Activated CD4-positive, alpha-beta memory T cell treated with anti-CD3 and anti-CD28 coated beads for 36 hours (primary cell): Measurements from ENCODE around the gene ITM2C. TPM values are rescaled to one million over a fixed set of nuclear protein-coding genes. Genes with fewer than 3 reads are reported as not detected.

ENCODE experiments used
- CTCF ChIA-PET: fragments of 350-600 bp; sonication (Branson Sonifier 250); formaldehyde crosslinking; loops from one replicate; lab custom pipeline; 2021; ENCODE audit warnings: antibody characterized with exemption, inconsistent platforms; lab: Charles Lee
- POLR2A ChIA-PET: fragments of 350-600 bp; sonication (Branson Sonifier 250); formaldehyde crosslinking; loops from one replicate; lab custom pipeline; 2021; ENCODE audit warnings: antibody characterized with exemption; lab: Charles Lee
- DNase-seq: peaks from one replicate; pipeline ENCODE4 v3.0.0-alpha.2; 2020
- H3K27ac Mint-ChIP-seq: one replicate; pipeline ENCODE4 v1.8.0; 2021; ENCODE audit warnings: mixed read lengths
- H3K27me3 Mint-ChIP-seq: one replicate; pipeline ENCODE4 v1.8.0; 2021; ENCODE audit warnings: mixed read lengths
- H3K36me3 Mint-ChIP-seq: one replicate; pipeline ENCODE4 v1.8.0; 2021; ENCODE audit warnings: mixed read lengths
- H3K4me1 Mint-ChIP-seq: one replicate; pipeline ENCODE4 v1.8.0; 2021; ENCODE audit warnings: low read depth, mixed read lengths
- H3K4me3 Mint-ChIP-seq: one replicate; pipeline ENCODE4 v1.8.0; 2021; ENCODE audit warnings: mild to moderate bottlenecking, mixed read lengths
- H3K9me3 Mint-ChIP-seq: one replicate; pipeline ENCODE4 v1.8.0; 2021; ENCODE audit warnings: mixed read lengths
- intact Hi-C: fragments of 100-400 bp; cut with micrococcal nuclease; formaldehyde crosslinking; loops from one replicate; pipeline ENCODE4 v1.15.1; 2023
- total RNA-seq, 2 experiments: library from RNA; stranded (reverse); gene quantifications; one replicate each; pipeline ENCODE4 v1.2.3, GENCODE V29; 2021

Gene ITM2C
- total RNA-seq, 2 experiments from 2014 or later, result 19.5 to 23.0 TPM

DNA sequence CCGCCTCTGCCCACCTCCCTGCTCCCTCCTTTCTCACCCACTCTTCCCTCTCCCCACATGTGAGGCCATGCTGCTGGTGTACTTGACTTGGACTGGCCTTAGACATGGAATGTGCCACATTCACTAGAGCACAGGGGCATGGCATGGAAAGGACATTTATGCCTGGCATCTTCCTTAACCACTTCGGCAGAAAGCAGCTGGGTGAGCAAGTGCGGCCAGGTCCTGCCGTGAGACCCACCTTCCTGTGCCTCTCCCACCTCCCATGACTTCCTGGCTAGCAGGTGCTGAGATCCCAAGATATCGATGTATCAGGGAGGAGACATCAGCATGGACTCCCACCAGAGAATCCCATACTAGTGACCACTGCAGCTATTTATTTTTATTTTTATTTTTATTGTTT is 47.3 kb downstream of the ITM2C start:
- peaks cover 20% of the 10 kb centered on the region for H3K27me3 Mint-ChIP-seq
- no peak overlapping the region for H3K4me3 Mint-ChIP-seq
- no peak overlapping the region for H3K27ac Mint-ChIP-seq
- no peak for DNase-seq
- H3K36me3 Mint-ChIP-seq, result peaks cover 9% of the 10 kb centered on the region
- ChIA-PET CTCF (interaction anchor here (0.9 to 3.8 kb wide), 8 partner anchors 10 to 88 kb away, joined by 3 to 28 read pairs (median 6); no protein-coding TSS in a partner anchor), POLR2A (interaction anchor here (2.0 kb wide), 1 partner anchor 12 kb away, joined by 6 read pairs; the partner anchor contains the start of gene GPR55)
- intact Hi-C loops, result loop anchor here (5.0 kb wide), 1 partner anchor 85 kb away; no protein-coding TSS in a partner anchor
- H3K4me1 Mint-ChIP-seq, result peaks cover 48% of the 10 kb centered on the region
- no peaks in the 10 kb centered on the region for H3K9me3 Mint-ChIP-seq

DNA sequence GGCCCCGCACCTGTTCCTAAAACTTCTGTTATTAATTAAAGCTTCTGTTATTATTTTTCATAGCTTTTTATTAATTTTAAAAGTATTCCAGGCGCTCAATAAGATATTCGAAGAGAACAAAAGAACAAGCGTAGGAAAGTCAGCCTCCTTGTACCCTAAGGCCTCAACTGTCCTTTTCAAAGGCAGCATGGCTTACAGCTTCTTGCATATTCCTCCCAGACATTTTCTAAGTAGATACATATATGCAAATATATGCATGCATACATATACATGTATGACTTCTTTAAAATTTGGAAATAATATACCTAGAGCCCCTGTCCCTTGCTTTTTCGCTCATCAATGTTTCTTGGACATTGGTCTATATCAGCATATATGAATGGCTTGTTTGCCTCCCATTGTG is 48.0 kb downstream of the ITM2C start:
- H3K4me1 Mint-ChIP-seq, result peaks cover 48% of the 10 kb centered on the region
- no peak overlapping the region for H3K4me3 Mint-ChIP-seq
- no peak overlapping the region for H3K27ac Mint-ChIP-seq
- POLR2A ChIA-PET, result interaction anchor here (2.0 kb wide), 1 partner anchor 12 kb away, joined by 6 read pairs; the partner anchor contains the start of gene GPR55
- intact Hi-C loops, result loop anchor here (5.0 kb wide), 1 partner anchor 85 kb away; no protein-coding TSS in a partner anchor
- DNase-seq, result no peak
- CTCF ChIA-PET, result interaction anchor here (0.6 to 3.8 kb wide), 10 partner anchors 11 to 208 kb away, joined by 3 to 28 read pairs (median 4); partner anchors contain the start of gene GPR55
- H3K9me3 Mint-ChIP-seq, result no peaks in the 10 kb centered on the region
- peaks cover 20% of the 10 kb centered on the region for H3K27me3 Mint-ChIP-seq
- H3K36me3 Mint-ChIP-seq, result peaks cover 9% of the 10 kb centered on the region

DNA sequence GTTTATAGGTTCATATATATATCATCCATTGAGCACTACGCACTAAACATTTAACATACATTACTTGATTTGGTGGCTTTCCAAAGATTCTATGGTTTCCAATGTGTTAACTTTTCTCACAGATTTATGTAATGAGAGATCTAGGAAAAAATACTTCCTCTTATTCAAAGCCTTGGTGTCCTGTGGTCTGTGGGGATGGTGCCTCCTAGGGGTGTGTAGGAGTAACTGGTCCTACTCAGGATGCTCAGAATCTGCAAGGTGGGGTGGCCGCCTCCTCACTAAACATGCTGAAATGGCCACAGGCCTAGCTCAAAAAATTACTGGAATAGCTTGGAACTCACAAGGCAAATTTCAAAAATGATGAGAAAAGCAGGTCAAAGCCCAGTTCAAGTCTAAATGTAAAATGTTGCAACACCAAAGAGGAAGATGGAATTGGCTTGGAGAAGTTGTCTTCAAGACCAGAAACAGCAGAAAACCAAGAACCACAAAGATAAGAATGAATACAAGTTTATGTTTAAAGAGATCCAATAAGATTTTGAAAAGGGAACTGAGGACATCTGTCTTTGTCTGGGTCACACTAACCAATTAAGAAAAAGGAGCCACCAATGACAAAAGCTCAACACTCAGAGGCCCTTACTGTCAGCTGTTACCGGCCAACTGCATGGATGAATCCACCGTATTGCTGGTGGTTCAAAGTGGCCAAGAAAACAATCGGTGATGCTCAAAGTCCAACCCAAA is 48.8 kb downstream of the ITM2C start:
- Mint-ChIP-seq H3K4me1 (peaks cover 48% of the 10 kb centered on the region), H3K27ac (no peak overlapping the region), H3K9me3 (no peaks in the 10 kb centered on the region), H3K4me3 (no peak overlapping the region), H3K36me3 (peaks cover 9% of the 10 kb centered on the region), H3K27me3 (peaks cover 22% of the 10 kb centered on the region)
- ChIA-PET POLR2A (interaction anchor here (2.0 kb wide), 1 partner anchor 11 kb away, joined by 6 read pairs; the partner anchor contains the start of gene GPR55), CTCF (interaction anchor here (0.8 to 3.8 kb wide), 8 partner anchors 8 to 208 kb away, joined by 3 to 28 read pairs (median 8); no protein-coding TSS in a partner anchor)
- intact Hi-C loops, result loop anchor here (5.0 kb wide), 1 partner anchor 86 kb away; no protein-coding TSS in a partner anchor
- peak; percentile 41 for DNase-seq

DNA sequence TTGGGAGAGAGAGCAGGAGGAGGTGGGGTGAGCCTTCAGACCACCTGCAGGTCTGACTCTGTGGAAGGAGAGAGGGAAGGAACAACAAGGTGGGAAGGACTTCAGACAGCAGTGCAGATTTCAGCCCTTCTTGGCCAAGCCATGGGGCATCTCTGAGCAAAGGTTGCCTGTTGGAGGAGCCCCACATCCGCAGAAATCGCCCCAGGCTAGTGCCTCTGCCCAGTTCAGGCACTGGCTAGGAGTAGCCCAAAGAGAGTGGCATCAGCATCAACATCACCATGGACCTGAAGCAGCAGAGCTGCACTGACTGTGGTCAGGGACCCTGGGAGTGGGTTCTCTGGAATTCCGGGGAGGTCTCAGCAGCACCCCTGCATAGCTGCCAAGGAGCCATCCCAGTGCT is 50.1 kb downstream of the ITM2C start:
- H3K27me3 Mint-ChIP-seq, result peaks cover 17% of the 10 kb centered on the region
- H3K36me3 Mint-ChIP-seq, result peaks cover 5% of the 10 kb centered on the region
- no peak for DNase-seq
- CTCF ChIA-PET, result interaction anchor here (2.0 kb wide), 1 partner anchor 10 kb away, joined by 6 read pairs; no protein-coding TSS in a partner anchor
- H3K9me3 Mint-ChIP-seq, result no peaks in the 10 kb centered on the region
- intact Hi-C loops, result loop anchor here (5.0 kb wide), 1 partner anchor 88 kb away; no protein-coding TSS in a partner anchor
- H3K4me1 Mint-ChIP-seq, result peaks cover 47% of the 10 kb centered on the region
- POLR2A ChIA-PET, result no interaction called here
- no peak overlapping the region for H3K27ac Mint-ChIP-seq
- H3K4me3 Mint-ChIP-seq, result no peak overlapping the region

DNA sequence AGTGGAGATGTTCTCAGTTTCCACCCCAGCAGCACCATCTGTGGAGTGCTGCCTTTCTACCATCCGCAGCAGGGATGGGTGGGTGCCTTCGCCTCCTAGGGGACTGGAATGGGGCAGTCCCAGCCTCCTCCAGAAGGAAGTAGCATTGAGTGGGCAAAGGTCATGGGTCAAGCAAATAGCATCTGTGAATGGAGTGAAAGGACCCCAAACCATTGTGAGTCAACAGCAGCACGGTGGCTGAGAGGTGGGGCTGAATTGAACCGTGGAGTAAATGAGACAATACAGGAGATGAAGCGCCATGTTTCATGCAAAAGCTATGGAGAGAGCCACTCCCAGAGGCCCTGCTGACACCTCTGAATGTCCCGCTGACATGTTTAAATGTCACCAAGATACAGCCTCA is 50.6 kb downstream of the ITM2C start:
- Mint-ChIP-seq H3K27ac (no peak overlapping the region), H3K4me1 (peaks cover 47% of the 10 kb centered on the region), H3K4me3 (no peak overlapping the region), H3K9me3 (no peaks in the 10 kb centered on the region), H3K27me3 (peaks cover 16% of the 10 kb centered on the region), H3K36me3 (peaks cover under 1% of the 10 kb centered on the region)
- ChIA-PET POLR2A (no interaction called here), CTCF (no interaction called here)
- intact Hi-C loops, result no loop called here
- no peak for DNase-seq

DNA sequence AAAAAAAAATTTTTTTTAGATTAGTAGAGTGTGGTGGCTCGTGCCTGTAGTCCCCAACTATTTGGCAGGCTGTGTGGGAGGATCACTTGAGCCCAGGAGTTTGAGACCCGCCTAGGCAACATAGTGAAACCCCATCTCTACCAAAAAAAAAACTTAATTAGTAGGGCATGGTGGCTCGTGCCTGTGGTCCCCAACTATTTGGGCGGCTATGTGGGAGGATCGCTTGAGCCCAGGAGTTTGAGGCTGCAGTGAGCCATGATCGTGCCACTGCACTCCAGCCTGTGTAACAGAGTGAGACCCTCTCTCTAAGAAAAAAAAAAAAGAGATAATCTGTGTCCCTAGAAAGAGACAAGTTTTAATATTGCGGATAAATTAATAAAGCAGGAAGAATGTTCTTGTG is 51.5 kb downstream of the ITM2C start:
- DNase-seq, result no peak
- no peak overlapping the region for H3K27ac Mint-ChIP-seq
- POLR2A ChIA-PET, result no interaction called here
- intact Hi-C loops, result no loop called here
- H3K4me3 Mint-ChIP-seq, result no peak overlapping the region
- no peaks in the 10 kb centered on the region for H3K9me3 Mint-ChIP-seq
- H3K36me3 Mint-ChIP-seq, result no peaks in the 10 kb centered on the region
- H3K4me1 Mint-ChIP-seq, result peaks cover 43% of the 10 kb centered on the region
- peaks cover 18% of the 10 kb centered on the region for H3K27me3 Mint-ChIP-seq
- CTCF ChIA-PET, result no interaction called here

DNA sequence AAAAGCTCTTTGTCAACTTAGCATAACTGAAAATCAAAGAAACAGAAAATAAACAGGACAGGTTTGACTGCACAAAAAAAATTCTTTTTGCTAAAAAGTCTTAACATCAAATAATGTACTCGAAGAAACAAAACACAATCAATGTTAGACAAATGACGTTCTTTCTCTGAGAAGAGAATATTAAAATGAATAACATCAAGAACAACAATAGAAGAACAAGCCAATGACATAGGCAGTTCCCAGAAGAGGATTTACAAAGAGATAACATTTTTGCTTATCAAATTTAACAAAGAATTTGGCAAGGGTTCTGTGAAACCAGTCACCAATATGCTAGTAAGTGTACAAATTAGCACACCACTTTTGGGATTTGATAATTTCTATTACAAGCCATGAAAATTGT is 54.5 kb downstream of the ITM2C start:
- POLR2A ChIA-PET, result no interaction called here
- intact Hi-C loops, result loop anchor here (1.0 kb wide), 1 partner anchor 11 kb away; no protein-coding TSS in a partner anchor

DNA sequence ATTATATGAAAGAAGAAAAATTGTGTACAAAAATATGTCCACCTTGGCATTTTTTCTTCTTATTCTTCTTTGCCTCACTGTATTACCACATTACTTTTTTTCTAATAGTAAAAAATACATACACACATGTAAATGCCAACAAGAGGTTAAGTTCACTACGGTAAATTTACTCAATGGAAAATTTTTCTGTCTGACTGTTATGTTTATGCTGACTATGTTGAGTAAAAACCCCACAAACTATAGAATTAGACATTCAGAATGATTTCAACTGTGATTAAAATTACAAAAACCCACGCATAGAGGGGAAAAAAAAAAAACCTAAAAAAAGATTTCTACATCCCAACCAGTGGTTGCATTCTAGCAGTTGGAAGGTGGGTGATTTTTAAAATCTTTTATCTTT is 54.9 kb downstream of the ITM2C start:
- H3K27ac Mint-ChIP-seq, result peak overlapping the region; percentile 36
- CTCF ChIA-PET, result interaction anchor here (1.0 to 3.1 kb wide), 5 partner anchors 15 to 133 kb away, joined by 3 to 11 read pairs (median 7); no protein-coding TSS in a partner anchor
- no peak overlapping the region for H3K4me3 Mint-ChIP-seq
- peaks cover 12% of the 10 kb centered on the region for H3K27me3 Mint-ChIP-seq
- H3K4me1 Mint-ChIP-seq, result peaks cover 62% of the 10 kb centered on the region
- no peaks in the 10 kb centered on the region for H3K9me3 Mint-ChIP-seq
- intact Hi-C loops, result loop anchor here (1.0 kb wide), 1 partner anchor 11 kb away; no protein-coding TSS in a partner anchor
- H3K36me3 Mint-ChIP-seq, result no peaks in the 10 kb centered on the region
- no peak for DNase-seq
- POLR2A ChIA-PET, result interaction anchor here (1.3 to 1.5 kb wide), 2 partner anchors 65 to 68 kb away, joined by 3 to 5 read pairs; no protein-coding TSS in a partner anchor

More for the DNA sequence above, 54.5 kb downstream of the ITM2C start:
- Mint-ChIP-seq H3K9me3 (no peaks in the 10 kb centered on the region), H3K27ac (peak overlapping the region; percentile 36), H3K4me3 (no peak overlapping the region), H3K27me3 (peaks cover 12% of the 10 kb centered on the region), H3K4me1 (peaks cover 57% of the 10 kb centered on the region), H3K36me3 (no peaks in the 10 kb centered on the region)
- DNase-seq, result no peak
- CTCF ChIA-PET, result interaction anchor here (2.2 to 3.1 kb wide), 2 partner anchors 14 to 68 kb away, joined by 9 to 11 read pairs; no protein-coding TSS in a partner anchor

DNA sequence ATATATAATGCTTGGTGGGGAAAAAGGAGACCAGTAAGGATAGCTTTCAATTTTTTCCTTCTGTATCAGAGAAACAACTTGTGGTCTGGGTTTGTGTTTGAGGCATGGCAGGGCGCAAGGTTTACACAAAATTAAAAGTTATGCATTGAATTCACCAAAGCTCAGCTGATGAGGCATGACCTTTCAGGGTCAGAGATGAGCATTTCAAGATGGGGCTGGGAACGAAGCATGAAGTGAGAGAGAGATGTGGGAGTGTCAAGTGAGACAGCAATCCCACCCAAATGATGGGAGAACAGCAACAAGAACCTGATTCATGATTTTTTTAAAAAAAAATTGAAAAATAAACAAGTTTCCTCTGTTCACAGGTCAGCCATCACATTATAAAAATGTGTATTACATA is 55.4 kb downstream of the ITM2C start:
- intact Hi-C loops, result no loop called here
- peak; percentile 38 for DNase-seq
- Mint-ChIP-seq H3K4me1 (peaks cover 67% of the 10 kb centered on the region), H3K4me3 (peak overlapping the region; percentile 33), H3K9me3 (no peaks in the 10 kb centered on the region), H3K27ac (peak overlapping the region; percentile 38), H3K27me3 (peaks cover 12% of the 10 kb centered on the region), H3K36me3 (no peaks in the 10 kb centered on the region)
- POLR2A ChIA-PET, result interaction anchor here (1.3 to 1.5 kb wide), 2 partner anchors 64 to 67 kb away, joined by 3 to 5 read pairs; no protein-coding TSS in a partner anchor
- CTCF ChIA-PET, result interaction anchor here (1.0 to 3.1 kb wide), 5 partner anchors 14 to 132 kb away, joined by 3 to 11 read pairs (median 3); no protein-coding TSS in a partner anchor

DNA sequence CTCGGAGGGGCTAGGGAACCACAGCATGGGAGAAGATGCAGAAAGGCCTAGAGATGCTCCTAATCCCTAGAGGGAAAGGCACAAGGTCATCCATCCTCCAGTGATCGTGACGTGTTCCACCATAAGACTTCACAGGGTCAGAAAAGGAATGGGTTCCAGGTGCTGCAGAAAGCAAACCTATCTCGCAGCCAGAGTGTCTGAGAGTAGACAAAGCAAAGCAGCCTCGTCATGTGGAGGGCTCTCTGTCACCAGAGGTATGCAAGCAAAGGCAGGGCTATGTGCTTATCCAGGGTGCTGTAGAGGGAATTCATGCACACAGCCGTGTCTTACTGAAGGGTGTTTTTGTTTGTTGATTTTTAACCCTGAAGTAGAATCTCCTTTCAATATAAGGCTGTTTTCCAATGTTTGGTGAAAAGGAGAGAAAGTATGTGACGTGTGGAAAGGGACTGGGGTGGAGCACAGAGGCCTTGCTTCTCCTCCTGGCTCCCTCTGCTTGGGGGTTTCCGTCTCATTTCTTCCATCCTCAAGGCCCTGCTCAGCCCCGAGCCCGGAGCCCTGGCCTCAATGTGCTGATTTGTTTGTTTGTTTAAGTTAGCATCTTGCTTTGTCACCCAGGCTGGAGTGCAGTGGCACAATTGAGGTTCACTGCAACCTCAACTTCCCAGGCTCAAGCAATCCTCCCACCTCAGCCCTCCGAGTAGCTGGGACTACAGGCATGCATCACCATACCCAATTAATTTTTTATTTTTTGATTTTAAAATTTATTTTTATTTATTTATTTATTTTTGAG is 57.3 kb downstream of the ITM2C start:
- CTCF ChIA-PET, result interaction anchor here (0.7 to 5.9 kb wide), 4 partner anchors 16 to 74 kb away, joined by 3 to 110 read pairs (median 3); no protein-coding TSS in a partner anchor
- Mint-ChIP-seq H3K36me3 (no peaks in the 10 kb centered on the region), H3K27ac (no peak overlapping the region), H3K4me1 (peaks cover 71% of the 10 kb centered on the region), H3K27me3 (peaks cover 12% of the 10 kb centered on the region), H3K9me3 (no peaks in the 10 kb centered on the region), H3K4me3 (no peak overlapping the region)
- POLR2A ChIA-PET, result interaction anchor here (4.3 kb wide), 1 partner anchor 64 kb away, joined by 49 read pairs; no protein-coding TSS in a partner anchor
- DNase-seq, result peak; percentile 8
- intact Hi-C loops, result no loop called here
